Neural cell (in vitro differentiated cells): ENCODE data around the gene MVD. TPM values are rescaled to one million over a fixed set of nuclear protein-coding genes. Genes with fewer than 3 reads are reported as not detected.

Experiments
- H2AFZ ChIP-seq: fragments of 200-600, 300-800 bp; sonication (generic), shearing (Covaris generic); 2 replicates; pipeline ENCODE4 v1.6.0; 2014; ENCODE audit warnings: low read depth, mild to moderate bottlenecking, antibody characterized with exemption, low read length, moderate library complexity
- H3F3A ChIP-seq: fragments of 200-600 bp; shearing (Covaris generic); 2 replicates; pipeline ENCODE4 v1.6.1; 2016; ENCODE audit warnings: mild to moderate bottlenecking, moderate library complexity, mixed read lengths, antibody characterized with exemption, low read length; ENCODE audit not compliant: insufficient read depth, poor library complexity, severe bottlenecking
- H3K27ac ChIP-seq: fragments of 200-600, 300-800 bp; sonication (generic), shearing (Covaris generic); 2 replicates; pipeline ENCODE4 v1.5.1; 2014; ENCODE audit warnings: mild to moderate bottlenecking, low read length, moderate library complexity
- H3K27me3 ChIP-seq: fragments of 300-800, 200-600 bp; sonication (generic), shearing (Covaris generic); 2 replicates; pipeline ENCODE4 v1.6.0; 2014; ENCODE audit warnings: mild to moderate bottlenecking, low read depth, low read length, moderate library complexity; ENCODE audit not compliant: insufficient read depth
- H3K36me3 ChIP-seq: fragments of 300-800, 200-600 bp; sonication (generic), shearing (Covaris generic); 2 replicates; pipeline ENCODE4 v1.5.1; 2014; ENCODE audit warnings: mild to moderate bottlenecking, antibody characterized with exemption, low read length, moderate library complexity; ENCODE audit not compliant: insufficient read depth
- H3K4me2 ChIP-seq: fragments of 300-800, 200-600 bp; sonication (generic), shearing (Covaris generic); 2 replicates; pipeline ENCODE4 v1.6.0; 2014; ENCODE audit warnings: mild to moderate bottlenecking, low read length
- H3K4me3 ChIP-seq: fragments of 300-800, 200-600 bp; sonication (generic), shearing (Covaris generic); 2 replicates; pipeline ENCODE4 v1.5.1; 2014; ENCODE audit warnings: mild to moderate bottlenecking, low read length, moderate library complexity
- H3K79me2 ChIP-seq: fragments of 200-600 bp; shearing (Covaris generic); replicated peaks from 2 replicates; pipeline ENCODE4 v1.6.0; 2014; ENCODE audit warnings: mild to moderate bottlenecking, low read length, moderate library complexity; ENCODE audit not compliant: insufficient read depth
- H3K9ac ChIP-seq: fragments of 300-800, 200-600 bp; sonication (generic), shearing (Covaris generic); 2 replicates; pipeline ENCODE4 v1.6.1; 2016; ENCODE audit warnings: mild to moderate bottlenecking, low read length, mixed read lengths
- H3K9me2 ChIP-seq: fragments of 200-600 bp; shearing (Covaris generic); 2 replicates; pipeline ENCODE4 v1.6.1; 2016; ENCODE audit warnings: mild to moderate bottlenecking, low read length, mixed read lengths; ENCODE audit not compliant: insufficient read depth
- H3K9me3 ChIP-seq: fragments of 200-600, 300-800 bp; sonication (generic), shearing (Covaris generic); 2 replicates; pipeline ENCODE4 v1.6.1; 2016; ENCODE audit warnings: mild to moderate bottlenecking, mixed run types, low read length, moderate library complexity, mixed read lengths
- H4K20me1 ChIP-seq: fragments of 200-600 bp; shearing (Covaris generic); 2 replicates; pipeline ENCODE4 v1.6.1; 2016; ENCODE audit warnings: mild to moderate bottlenecking, mixed run types; ENCODE audit not compliant: insufficient read depth
- EZH2 ChIP-seq: fragments of 200-600, 300-800 bp; shearing (Covaris generic), sonication (generic); IDR thresholded peaks from 2 replicates; pipeline ENCODE4 v1.6.1; 2014; ENCODE audit warnings: antibody characterized with exemption, low read length, borderline replicate concordance, mild to moderate bottlenecking; ENCODE audit not compliant: insufficient read depth, poor library complexity, severe bottlenecking
- POLR2AphosphoS5 ChIP-seq: IDR thresholded peaks from 2 replicates; pipeline ENCODE4 v1.6.1; 2012
- RAD21 ChIP-seq: fragments of 450-650 bp; conservative IDR thresholded peaks from 2 replicates; pipeline ENCODE4 v1.6.1; 2014; ENCODE audit warnings: antibody characterized with exemption, mild to moderate bottlenecking, moderate library complexity
- SMC3 ChIP-seq: fragments of 450-650 bp; conservative IDR thresholded peaks from 2 replicates; pipeline ENCODE4 v1.6.1; 2014; ENCODE audit warnings: antibody characterized with exemption, mild to moderate bottlenecking, moderate library complexity; ENCODE audit not compliant: poor library complexity
- TAF1 ChIP-seq: IDR thresholded peaks from 2 replicates; pipeline ENCODE4 v1.6.1; 2012; ENCODE audit warnings: low read depth
- polyA plus RNA-seq: library from polyadenylated mRNA; depleted of rRNA; stranded (reverse); fragments of >200 nt; gene quantifications from 2 replicates; pipeline ENCODE4 v1.2.3, GENCODE V29; 2014
- TF ChIP-seq, protein P1 (sequence below): fragments of 450-650 bp; IDR thresholded peaks from 2 replicates; pipeline ENCODE4 v1.5.1; 2014; ENCODE audit warnings: antibody characterized with exemption, mild to moderate bottlenecking, moderate library complexity; ENCODE audit not compliant: poor library complexity, severe bottlenecking
- TF ChIP-seq, protein P2 (sequence below): IDR thresholded peaks from 2 replicates; pipeline ENCODE4 v1.6.1; 2012; ENCODE audit warnings: borderline replicate concordance

The MVD gene
- polyA plus RNA-seq, 1 donor from 2014 or later, result 232 TPM

DNA sequence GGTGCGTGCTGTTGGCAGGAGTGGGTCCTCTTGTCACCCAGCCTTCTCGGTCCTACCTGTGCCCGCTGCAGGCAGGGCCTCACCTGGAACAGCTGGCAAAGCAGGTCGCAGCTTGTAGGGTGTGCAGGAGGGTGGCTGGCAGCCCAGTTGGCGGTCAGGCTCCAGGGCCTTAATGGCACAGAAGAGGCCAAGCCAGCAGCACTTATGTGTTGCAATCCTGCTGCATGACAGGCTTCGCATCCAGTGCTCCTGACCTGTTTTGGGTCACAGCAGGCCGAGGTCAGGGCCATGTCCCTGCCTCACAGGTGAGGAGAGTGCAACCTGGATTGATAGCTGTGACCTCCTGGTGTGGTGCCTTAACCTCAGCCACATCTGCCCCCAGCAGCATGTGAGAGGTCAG lies 60.8 kb downstream of the MVD start:
- Histone ChIP-seq H2AFZ (no peak overlapping the region), H3F3A (no peaks in the 10 kb centered on the region), H3K27me3 (no peaks in the 10 kb centered on the region), H3K9me3 (no peaks in the 10 kb centered on the region), H3K27ac (no peak overlapping the region), H3K9ac (no peak overlapping the region), H3K4me3 (no peak overlapping the region), H3K4me2 (no peak overlapping the region), H3K9me2 (no peaks in the 10 kb centered on the region), H3K36me3 (peaks cover 5% of the 10 kb centered on the region), H4K20me1 (no peaks in the 10 kb centered on the region), H3K79me2 (peaks cover 3% of the 10 kb centered on the region)
- TF ChIP-seq EZH2, result no peak
- TF ChIP-seq RAD21, result no peak
- TF ChIP-seq, protein P1, sequence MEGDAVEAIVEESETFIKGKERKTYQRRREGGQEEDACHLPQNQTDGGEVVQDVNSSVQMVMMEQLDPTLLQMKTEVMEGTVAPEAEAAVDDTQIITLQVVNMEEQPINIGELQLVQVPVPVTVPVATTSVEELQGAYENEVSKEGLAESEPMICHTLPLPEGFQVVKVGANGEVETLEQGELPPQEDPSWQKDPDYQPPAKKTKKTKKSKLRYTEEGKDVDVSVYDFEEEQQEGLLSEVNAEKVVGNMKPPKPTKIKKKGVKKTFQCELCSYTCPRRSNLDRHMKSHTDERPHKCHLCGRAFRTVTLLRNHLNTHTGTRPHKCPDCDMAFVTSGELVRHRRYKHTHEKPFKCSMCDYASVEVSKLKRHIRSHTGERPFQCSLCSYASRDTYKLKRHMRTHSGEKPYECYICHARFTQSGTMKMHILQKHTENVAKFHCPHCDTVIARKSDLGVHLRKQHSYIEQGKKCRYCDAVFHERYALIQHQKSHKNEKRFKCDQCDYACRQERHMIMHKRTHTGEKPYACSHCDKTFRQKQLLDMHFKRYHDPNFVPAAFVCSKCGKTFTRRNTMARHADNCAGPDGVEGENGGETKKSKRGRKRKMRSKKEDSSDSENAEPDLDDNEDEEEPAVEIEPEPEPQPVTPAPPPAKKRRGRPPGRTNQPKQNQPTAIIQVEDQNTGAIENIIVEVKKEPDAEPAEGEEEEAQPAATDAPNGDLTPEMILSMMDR, result no peak
- no peak for TF ChIP-seq POLR2AphosphoS5
- TF ChIP-seq, protein P2, sequence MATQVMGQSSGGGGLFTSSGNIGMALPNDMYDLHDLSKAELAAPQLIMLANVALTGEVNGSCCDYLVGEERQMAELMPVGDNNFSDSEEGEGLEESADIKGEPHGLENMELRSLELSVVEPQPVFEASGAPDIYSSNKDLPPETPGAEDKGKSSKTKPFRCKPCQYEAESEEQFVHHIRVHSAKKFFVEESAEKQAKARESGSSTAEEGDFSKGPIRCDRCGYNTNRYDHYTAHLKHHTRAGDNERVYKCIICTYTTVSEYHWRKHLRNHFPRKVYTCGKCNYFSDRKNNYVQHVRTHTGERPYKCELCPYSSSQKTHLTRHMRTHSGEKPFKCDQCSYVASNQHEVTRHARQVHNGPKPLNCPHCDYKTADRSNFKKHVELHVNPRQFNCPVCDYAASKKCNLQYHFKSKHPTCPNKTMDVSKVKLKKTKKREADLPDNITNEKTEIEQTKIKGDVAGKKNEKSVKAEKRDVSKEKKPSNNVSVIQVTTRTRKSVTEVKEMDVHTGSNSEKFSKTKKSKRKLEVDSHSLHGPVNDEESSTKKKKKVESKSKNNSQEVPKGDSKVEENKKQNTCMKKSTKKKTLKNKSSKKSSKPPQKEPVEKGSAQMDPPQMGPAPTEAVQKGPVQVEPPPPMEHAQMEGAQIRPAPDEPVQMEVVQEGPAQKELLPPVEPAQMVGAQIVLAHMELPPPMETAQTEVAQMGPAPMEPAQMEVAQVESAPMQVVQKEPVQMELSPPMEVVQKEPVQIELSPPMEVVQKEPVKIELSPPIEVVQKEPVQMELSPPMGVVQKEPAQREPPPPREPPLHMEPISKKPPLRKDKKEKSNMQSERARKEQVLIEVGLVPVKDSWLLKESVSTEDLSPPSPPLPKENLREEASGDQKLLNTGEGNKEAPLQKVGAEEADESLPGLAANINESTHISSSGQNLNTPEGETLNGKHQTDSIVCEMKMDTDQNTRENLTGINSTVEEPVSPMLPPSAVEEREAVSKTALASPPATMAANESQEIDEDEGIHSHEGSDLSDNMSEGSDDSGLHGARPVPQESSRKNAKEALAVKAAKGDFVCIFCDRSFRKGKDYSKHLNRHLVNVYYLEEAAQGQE, result no peak
- TF ChIP-seq TAF1, result no peak
- TF ChIP-seq SMC3, result no peak

Other genes starting within 250 kb of the MVD start
- gene ZFPM1, start 209.8 kb downstream of the MVD start, polyA plus RNA-seq, result 0.41 and 0.60 TPM in 2 replicates
- gene ZC3H18, start 92.7 kb downstream of the MVD start, polyA plus RNA-seq, result 12.8 and 17.5 TPM in 2 replicates
- 1.0 TPM in 1 of 2 replicates, not detected in the other for gene IL17C, start 24.5 kb downstream of the MVD start, polyA plus RNA-seq
- 5.7 and 6.3 TPM in 2 replicates for gene CYBA, start 12.0 kb downstream of the MVD start, polyA plus RNA-seq
- gene SNAI3, start 23.4 kb upstream of the MVD start, polyA plus RNA-seq, result not detected in 2 replicates
- gene RNF166, start 43.3 kb upstream of the MVD start, polyA plus RNA-seq, result 34.4 TPM in 2 replicates
- 26.3 and 26.8 TPM in 2 replicates for gene CTU2, start 43.4 kb upstream of the MVD start, polyA plus RNA-seq
- not detected in 2 replicates for gene PIEZO1, start 122.1 kb upstream of the MVD start, polyA plus RNA-seq
- gene CDT1, start 140.7 kb upstream of the MVD start, polyA plus RNA-seq, result 1.0 and 5.2 TPM in 2 replicates
- gene APRT, start 148.8 kb upstream of the MVD start, polyA plus RNA-seq, result 52.0 and 52.5 TPM in 2 replicates
- gene GALNS, start 193.9 kb upstream of the MVD start, polyA plus RNA-seq, result 18.9 and 19.4 TPM in 2 replicates
- gene TRAPPC2L, start 194.0 kb upstream of the MVD start, polyA plus RNA-seq, result 56.8 and 70.2 TPM in 2 replicates
- 0.20 and 0.48 TPM in 2 replicates for gene PABPN1L, start 203.6 kb upstream of the MVD start, polyA plus RNA-seq